OCI-LY7 (cell line): ENCODE measurements around the gene CLDN10. TPM values are rescaled to one million over a fixed set of nuclear protein-coding genes. Genes with fewer than 3 reads are reported as not detected.

ENCODE experiments used
- BruUV-seq: library from RNA; stranded (reverse); fragments of 400-500 nt; replicated peaks from 2 replicates; lab custom pipeline; 2021; lab: Mats Ljungman, UMichigan
- CTCF ChIA-PET: fragments of 300-600 bp; sonication (Branson Sonifier 250); formaldehyde crosslinking; loops from one replicate; lab custom pipeline; 2022; ENCODE audit warnings: antibody characterized with exemption; ENCODE audit not compliant: unreplicated experiment; lab: Charles Lee
- POLR2A ChIA-PET: fragments of 300-600 bp; sonication (Branson Sonifier 250); formaldehyde crosslinking; loops from one replicate; lab custom pipeline; 2022; ENCODE audit warnings: antibody characterized with exemption; lab: Charles Lee
- DNase-seq: peaks from one replicate; pipeline ENCODE4 v3.0.0-alpha.2; 2015; ENCODE audit warnings: low spot score
- H2AFZ ChIP-seq: fragments of 200-600 bp; sonication (generic), shearing (Covaris generic); 2 replicates; pipeline ENCODE4 v1.6.1; 2014; ENCODE audit warnings: mild to moderate bottlenecking, antibody characterized with exemption, low read length, moderate library complexity
- H3K27ac ChIP-seq: fragments of 200-600 bp; sonication (generic); 2 replicates; pipeline ENCODE4 v1.5.1; 2014; ENCODE audit warnings: mixed run types, low read depth, mild to moderate bottlenecking, moderate library complexity, low read length, inconsistent platforms; ENCODE audit not compliant: poor library complexity, severe bottlenecking
- H3K36me3 ChIP-seq: fragments of 200-600 bp; sonication (generic); 2 replicates; pipeline ENCODE4 v1.6.1; 2014; ENCODE audit warnings: mild to moderate bottlenecking, antibody characterized with exemption, low read length, moderate library complexity, mixed read lengths; ENCODE audit not compliant: insufficient read depth
- H3K4me1 ChIP-seq: fragments of 200-600 bp; sonication (generic); 2 replicates; pipeline ENCODE4 v1.5.1; 2014; ENCODE audit warnings: mild to moderate bottlenecking, low read length; ENCODE audit not compliant: insufficient read depth, poor library complexity, severe bottlenecking
- H3K4me2 ChIP-seq: fragments of 200-600 bp; sonication (generic); 2 replicates; pipeline ENCODE4 v1.6.1; 2014; ENCODE audit warnings: mild to moderate bottlenecking, low read length
- H3K4me3 ChIP-seq: fragments of 200-600 bp; sonication (generic); 2 replicates; pipeline ENCODE4 v1.5.1; 2014; ENCODE audit warnings: mild to moderate bottlenecking, low read depth, low read length; ENCODE audit not compliant: poor library complexity, severe bottlenecking
- H3K79me2 ChIP-seq: fragments of 200-600 bp; sonication (generic); 2 replicates; pipeline ENCODE4 v1.6.1; 2016; ENCODE audit warnings: low read depth, mild to moderate bottlenecking, low read length, moderate library complexity, mixed read lengths; ENCODE audit not compliant: insufficient read depth
- H3K9me2 ChIP-seq: fragments of 200-600 bp; sonication (generic); 2 replicates; pipeline ENCODE4 v1.6.1; 2016; ENCODE audit warnings: mild to moderate bottlenecking, low read length, mixed read lengths; ENCODE audit not compliant: insufficient read depth
- H3K9me3 ChIP-seq: fragments of 200-600 bp; sonication (generic); 2 replicates; pipeline ENCODE4 v1.6.1; 2014; ENCODE audit warnings: mild to moderate bottlenecking, mixed run types, low read length, mixed read lengths
- H4K20me1 ChIP-seq: fragments of 200-600 bp; sonication (generic); 2 replicates; pipeline ENCODE4 v1.6.1; 2014; ENCODE audit warnings: mild to moderate bottlenecking, antibody characterized with exemption, low read length, moderate library complexity, mixed read lengths; ENCODE audit not compliant: insufficient read depth
- EZH2phosphoT487 ChIP-seq: fragments of 200-600 bp; sonication (generic); IDR thresholded peaks from 2 replicates; pipeline ENCODE4 v1.6.1; 2018; ENCODE audit warnings: low read depth, borderline replicate concordance, mild to moderate bottlenecking, mixed run types, antibody characterized with exemption, low read length, moderate library complexity, mixed read lengths
- intact Hi-C: fragments of 100-400 bp; cut with micrococcal nuclease; formaldehyde crosslinking; loops from one replicate; pipeline ENCODE4 v1.10.0; 2022; ENCODE audit not compliant: unreplicated experiment
- total RNA-seq, 2 experiments: library from RNA; depleted of rRNA in 1 of 2; stranded (reverse); fragments of >200 nt in 1 of 2; shearing (Covaris generic) in 1 of 2; gene quantifications; 2 replicates each; pipeline ENCODE4 v1.2.3, GENCODE V29; 2014 to 2022
- TF ChIP-seq, protein P1 (sequence below): fragments of 200-600 bp; sonication (generic); conservative IDR thresholded peaks from 2 replicates; pipeline ENCODE4 v1.5.1; 2014; ENCODE audit warnings: mild to moderate bottlenecking, antibody characterized with exemption, low read length, moderate library complexity, mixed read lengths

CLDN10 gene
- total RNA-seq, 2 experiments from 2014 or later, result not detected

DNA sequence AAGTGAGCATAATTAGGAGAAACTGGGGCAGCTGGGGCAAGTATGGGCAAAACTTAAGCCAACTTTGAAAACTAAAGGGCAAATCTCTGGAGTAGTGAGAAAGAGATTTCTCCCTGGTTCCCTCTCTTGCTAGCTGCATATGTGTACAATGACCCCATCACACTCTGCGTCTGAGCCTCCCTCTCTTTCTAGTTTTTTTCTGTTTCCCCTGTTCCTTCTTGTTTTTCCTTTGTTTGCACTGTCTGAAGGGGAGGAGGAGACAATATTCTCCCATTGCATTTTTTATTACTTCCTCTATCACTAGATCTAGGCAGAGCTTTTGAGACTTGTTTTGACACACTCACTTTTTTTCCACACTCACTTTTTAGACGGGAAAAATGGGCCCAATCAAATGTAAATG lies 11.2 kb upstream of the CLDN10 start:
- TF ChIP-seq, protein P1, sequence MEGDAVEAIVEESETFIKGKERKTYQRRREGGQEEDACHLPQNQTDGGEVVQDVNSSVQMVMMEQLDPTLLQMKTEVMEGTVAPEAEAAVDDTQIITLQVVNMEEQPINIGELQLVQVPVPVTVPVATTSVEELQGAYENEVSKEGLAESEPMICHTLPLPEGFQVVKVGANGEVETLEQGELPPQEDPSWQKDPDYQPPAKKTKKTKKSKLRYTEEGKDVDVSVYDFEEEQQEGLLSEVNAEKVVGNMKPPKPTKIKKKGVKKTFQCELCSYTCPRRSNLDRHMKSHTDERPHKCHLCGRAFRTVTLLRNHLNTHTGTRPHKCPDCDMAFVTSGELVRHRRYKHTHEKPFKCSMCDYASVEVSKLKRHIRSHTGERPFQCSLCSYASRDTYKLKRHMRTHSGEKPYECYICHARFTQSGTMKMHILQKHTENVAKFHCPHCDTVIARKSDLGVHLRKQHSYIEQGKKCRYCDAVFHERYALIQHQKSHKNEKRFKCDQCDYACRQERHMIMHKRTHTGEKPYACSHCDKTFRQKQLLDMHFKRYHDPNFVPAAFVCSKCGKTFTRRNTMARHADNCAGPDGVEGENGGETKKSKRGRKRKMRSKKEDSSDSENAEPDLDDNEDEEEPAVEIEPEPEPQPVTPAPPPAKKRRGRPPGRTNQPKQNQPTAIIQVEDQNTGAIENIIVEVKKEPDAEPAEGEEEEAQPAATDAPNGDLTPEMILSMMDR, result no peak
- no peak for TF ChIP-seq EZH2phosphoT487
- Histone ChIP-seq H3K36me3 (no peaks in the 10 kb centered on the region), H3K4me1 (no peaks in the 10 kb centered on the region), H3K9me3 (no peaks in the 10 kb centered on the region), H3K27ac (no peak overlapping the region), H3K9me2 (no peaks in the 10 kb centered on the region), H3K4me2 (no peak overlapping the region), H4K20me1 (no peaks in the 10 kb centered on the region), H3K79me2 (no peaks in the 10 kb centered on the region), H3K4me3 (no peak overlapping the region), H2AFZ (no peak overlapping the region)
- POLR2A ChIA-PET, result interaction anchor here (0.6 to 1.0 kb wide), 2 partner anchors 8 to 95 kb away, joined by 3 to 4 read pairs; no protein-coding TSS in a partner anchor
- CTCF ChIA-PET, result no interaction called here
- DNase-seq, result no peak
- BruUV-seq, result no TSS peak
- intact Hi-C loops, result no loop called here

DNA sequence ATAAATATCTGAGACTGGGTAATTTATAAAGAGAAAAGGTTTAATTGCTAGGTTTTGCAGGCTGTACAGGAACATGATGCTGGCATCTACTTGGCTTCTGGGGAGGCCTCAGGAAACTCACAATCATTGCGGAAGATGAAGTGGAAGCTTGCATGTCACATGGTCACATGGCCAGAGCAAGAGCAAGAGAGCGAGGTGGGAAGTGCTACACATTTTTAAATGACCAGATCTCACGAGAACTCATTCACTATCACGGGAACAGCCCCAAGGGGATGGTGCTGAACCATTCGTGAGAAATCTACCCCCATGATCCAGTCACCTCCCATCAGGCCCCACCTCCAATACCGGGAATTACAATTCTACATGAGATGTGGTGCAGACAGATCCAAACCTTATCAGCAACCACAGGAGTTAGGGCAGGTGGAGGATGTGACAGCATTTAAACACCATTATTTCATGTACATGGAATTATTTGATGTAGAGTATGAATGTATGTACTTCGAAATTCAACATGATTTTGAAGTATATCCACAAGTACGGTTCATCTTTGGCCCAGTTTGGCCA lies 10.5 kb upstream of the CLDN10 start:
- no peak overlapping the region for H3K4me2 ChIP-seq
- no peaks in the 10 kb centered on the region for H4K20me1 ChIP-seq
- DNase-seq, result no peak
- H3K36me3 ChIP-seq, result no peaks in the 10 kb centered on the region
- H3K4me1 ChIP-seq, result no peaks in the 10 kb centered on the region
- H3K27ac ChIP-seq, result no peak overlapping the region
- H3K4me3 ChIP-seq, result no peak overlapping the region
- H3K9me2 ChIP-seq, result no peaks in the 10 kb centered on the region
- ChIA-PET CTCF (no interaction called here), POLR2A (no interaction called here)
- no peak for TF ChIP-seq EZH2phosphoT487
- TF ChIP-seq, protein P1, result no peak
- no peaks in the 10 kb centered on the region for H3K79me2 ChIP-seq
- intact Hi-C loops, result no loop called here
- no peak overlapping the region for H2AFZ ChIP-seq
- BruUV-seq, result no TSS peak
- H3K9me3 ChIP-seq, result no peaks in the 10 kb centered on the region

DNA sequence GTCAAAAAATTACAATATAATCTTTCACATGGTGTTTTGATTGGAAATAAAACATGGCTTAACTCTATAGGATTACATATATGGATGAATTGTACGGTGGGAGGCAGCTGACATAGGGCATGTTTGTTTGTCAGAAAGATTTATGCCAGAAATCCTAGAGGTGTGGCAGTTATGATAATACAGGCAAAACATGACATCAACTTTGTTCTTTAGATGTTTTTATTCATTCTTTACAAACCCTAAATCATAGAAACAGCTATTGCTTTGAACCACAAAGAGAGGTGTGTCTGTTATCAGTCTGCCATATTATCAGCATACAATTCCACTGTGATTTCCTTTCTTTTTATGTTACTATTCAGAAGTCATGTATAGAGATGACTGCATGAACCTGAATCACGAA lies 8.2 kb upstream of the CLDN10 start:
- no peak overlapping the region for H3K27ac ChIP-seq
- no peak overlapping the region for H2AFZ ChIP-seq
- BruUV-seq, result no TSS peak
- intact Hi-C loops, result no loop called here
- CTCF ChIA-PET, result no interaction called here
- POLR2A ChIA-PET, result no interaction called here
- H3K9me2 ChIP-seq, result no peaks in the 10 kb centered on the region
- H3K4me3 ChIP-seq, result no peak overlapping the region
- DNase-seq, result no peak
- H4K20me1 ChIP-seq, result no peaks in the 10 kb centered on the region
- no peaks in the 10 kb centered on the region for H3K79me2 ChIP-seq
- H3K4me1 ChIP-seq, result no peaks in the 10 kb centered on the region
- TF ChIP-seq, protein P1, result no peak
- no peak for TF ChIP-seq EZH2phosphoT487
- H3K36me3 ChIP-seq, result no peaks in the 10 kb centered on the region
- no peaks in the 10 kb centered on the region for H3K9me3 ChIP-seq
- no peak overlapping the region for H3K4me2 ChIP-seq
